NT2/D1 (cell line): ENCODE results near the gene DPYSL5.
A peak's percentile ranks its signal among the peaks of the same experiment; 100 is the strongest.

Source experiments
- DNase-seq: peaks from one replicate; pipeline ENCODE4 v3.0.0-alpha.2; 2011; ENCODE audit warnings: low read depth, low spot score
- H3K27me3 ChIP-seq: 2 replicates; pipeline ENCODE4 v1.6.0; 2011; ENCODE audit warnings: mild to moderate bottlenecking; ENCODE audit not compliant: insufficient read length, insufficient read depth
- H3K36me3 ChIP-seq: 2 replicates; pipeline ENCODE4 v1.6.1; 2011; ENCODE audit warnings: mild to moderate bottlenecking, low read length, mixed read lengths; ENCODE audit not compliant: insufficient read depth, insufficient read length
- H3K4me1 ChIP-seq: 2 replicates; pipeline ENCODE4 v1.5.1; 2011; ENCODE audit not compliant: insufficient read depth, insufficient read length
- H3K4me3 ChIP-seq: 2 replicates; pipeline ENCODE4 v1.5.1; 2011; ENCODE audit warnings: low read depth; ENCODE audit not compliant: insufficient read length
- H3K9ac ChIP-seq: 2 replicates; pipeline ENCODE4 v1.6.0; 2011; ENCODE audit warnings: low read depth; ENCODE audit not compliant: insufficient read length
- H3K9me3 ChIP-seq: 2 replicates; pipeline ENCODE4 v1.5.1; 2011; ENCODE audit warnings: mild to moderate bottlenecking, low read length; ENCODE audit not compliant: insufficient read depth
- SUZ12 ChIP-seq: IDR thresholded peaks from 2 replicates; pipeline ENCODE4 v1.6.1; 2011; ENCODE audit not compliant: insufficient read length, insufficient read depth; ENCODE audit errors: extremely low read depth
- YY1 ChIP-seq: IDR thresholded peaks from 2 replicates; pipeline ENCODE4 v1.6.1; 2011; ENCODE audit not compliant: insufficient read length, insufficient read depth
- ZNF274 ChIP-seq: IDR thresholded peaks from 2 replicates; pipeline ENCODE4 v1.6.1; 2011; ENCODE audit warnings: mild to moderate bottlenecking, low read depth, low read length

DPYSL5 gene, protein sequence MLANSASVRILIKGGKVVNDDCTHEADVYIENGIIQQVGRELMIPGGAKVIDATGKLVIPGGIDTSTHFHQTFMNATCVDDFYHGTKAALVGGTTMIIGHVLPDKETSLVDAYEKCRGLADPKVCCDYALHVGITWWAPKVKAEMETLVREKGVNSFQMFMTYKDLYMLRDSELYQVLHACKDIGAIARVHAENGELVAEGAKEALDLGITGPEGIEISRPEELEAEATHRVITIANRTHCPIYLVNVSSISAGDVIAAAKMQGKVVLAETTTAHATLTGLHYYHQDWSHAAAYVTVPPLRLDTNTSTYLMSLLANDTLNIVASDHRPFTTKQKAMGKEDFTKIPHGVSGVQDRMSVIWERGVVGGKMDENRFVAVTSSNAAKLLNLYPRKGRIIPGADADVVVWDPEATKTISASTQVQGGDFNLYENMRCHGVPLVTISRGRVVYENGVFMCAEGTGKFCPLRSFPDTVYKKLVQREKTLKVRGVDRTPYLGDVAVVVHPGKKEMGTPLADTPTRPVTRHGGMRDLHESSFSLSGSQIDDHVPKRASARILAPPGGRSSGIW

DNA sequence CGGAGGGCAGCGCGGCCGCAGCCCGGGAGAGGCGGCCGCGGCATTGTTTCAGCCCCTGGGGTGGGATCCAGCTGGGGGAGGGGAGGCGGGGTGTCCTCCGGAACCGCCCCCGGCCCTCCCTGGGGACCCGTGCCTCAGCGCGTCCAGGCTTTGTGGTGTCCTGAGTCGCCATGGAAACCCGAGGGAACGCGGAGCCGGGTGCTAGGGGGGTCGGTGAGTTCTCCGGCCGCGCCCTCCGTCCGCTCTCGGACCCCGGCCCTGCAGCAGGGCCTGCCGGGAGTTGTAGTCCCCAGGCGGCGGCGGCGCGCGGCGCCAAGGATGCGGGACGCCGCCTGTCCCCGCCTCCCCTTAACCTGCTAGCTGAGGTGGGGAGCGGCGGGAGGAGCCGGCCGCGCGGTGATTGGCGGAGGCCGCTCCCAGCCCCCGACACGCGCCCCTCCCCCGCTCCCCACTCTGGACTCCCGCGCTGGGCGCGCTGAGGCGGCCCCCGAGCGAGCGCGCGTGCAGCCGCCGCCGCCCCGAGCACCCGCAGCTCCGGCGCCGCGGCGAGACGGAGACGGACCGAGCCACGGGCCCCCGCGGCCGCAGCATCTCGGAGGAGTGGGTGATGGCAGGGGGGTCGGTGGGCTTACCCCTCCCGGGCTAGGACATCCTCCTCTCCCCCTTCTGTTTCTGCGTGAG, at the start of gene DPYSL5:
Gene DPYSL5, plus strand, starts transcription at position 478 of the 681 bp plus-strand sequence. CDS start 50,368 bp downstream, outside the sequence.
- peak; percentile 83 for DNase-seq
- Histone ChIP-seq H3K36me3 (no peaks in the 10 kb centered on the region), H3K27me3 (peaks cover 68% of the 10 kb centered on the region), H3K9ac (peak within 1 kb of the TSS; percentile 79), H3K9me3 (no peaks in the 10 kb centered on the region), H3K4me1 (peaks cover 3% of the 10 kb centered on the region), H3K4me3 (peak within 1 kb of the TSS; percentile 63)
- TF ChIP-seq ZNF274 (no peak), YY1 (no peak), SUZ12 (no peak)

DNA sequence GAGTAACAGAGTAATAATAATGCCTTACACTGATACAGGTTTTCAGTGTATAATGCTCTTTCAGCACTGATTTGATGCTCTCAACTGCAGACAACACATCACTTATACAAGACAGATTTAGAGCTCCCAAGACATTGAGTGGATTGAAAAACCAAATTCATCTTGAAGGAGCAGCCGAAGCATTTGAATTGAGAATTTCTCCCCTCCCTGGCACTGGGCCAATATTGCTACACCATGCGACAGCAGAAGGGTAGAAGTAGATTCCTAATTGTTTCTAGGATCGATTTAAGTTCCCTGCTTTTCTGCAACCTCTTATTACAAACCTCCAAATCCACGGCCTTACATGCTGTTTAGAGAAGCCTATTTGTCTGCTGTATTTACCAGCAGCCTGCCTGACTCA, 46.6 kb upstream of the DPYSL5 start:
- no peak for TF ChIP-seq ZNF274
- TF ChIP-seq SUZ12: no peak
- no peak for TF ChIP-seq YY1
- no peaks in the 10 kb centered on the region for H3K27me3 ChIP-seq
- no peaks in the 10 kb centered on the region for H3K4me1 ChIP-seq
- H3K9me3 ChIP-seq: no peaks in the 10 kb centered on the region
- no peak overlapping the region for H3K9ac ChIP-seq
- H3K4me3 ChIP-seq: no peak overlapping the region
- DNase-seq: no peak
- peaks cover 17% of the 10 kb centered on the region for H3K36me3 ChIP-seq

DNA sequence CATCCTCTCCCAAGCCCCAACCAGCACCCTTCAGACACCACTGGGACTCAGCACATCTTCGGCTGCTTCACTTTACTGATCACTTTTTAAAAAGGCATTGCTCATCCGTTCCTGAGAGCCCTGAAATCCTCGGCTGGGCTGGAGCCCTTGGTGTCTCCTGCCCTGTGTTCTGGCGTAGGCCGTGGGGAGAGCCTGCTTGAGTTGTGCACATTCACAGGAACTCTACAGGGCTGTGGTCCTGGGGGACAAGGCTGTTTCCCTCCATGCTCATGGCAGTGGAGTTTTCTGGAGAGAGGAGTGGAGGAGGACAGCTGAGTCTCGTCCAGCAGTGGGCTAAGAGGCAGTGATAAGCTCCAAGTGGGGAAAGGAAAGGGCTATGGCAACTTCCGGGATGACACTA, 46.1 kb upstream of the DPYSL5 start:
- TF ChIP-seq SUZ12 (no peak), YY1 (no peak), ZNF274 (no peak)
- Histone ChIP-seq H3K4me1 (no peaks in the 10 kb centered on the region), H3K9me3 (no peaks in the 10 kb centered on the region), H3K4me3 (no peak overlapping the region), H3K36me3 (peaks cover 13% of the 10 kb centered on the region), H3K27me3 (no peaks in the 10 kb centered on the region), H3K9ac (no peak overlapping the region)
- DNase-seq: no peak

DNA sequence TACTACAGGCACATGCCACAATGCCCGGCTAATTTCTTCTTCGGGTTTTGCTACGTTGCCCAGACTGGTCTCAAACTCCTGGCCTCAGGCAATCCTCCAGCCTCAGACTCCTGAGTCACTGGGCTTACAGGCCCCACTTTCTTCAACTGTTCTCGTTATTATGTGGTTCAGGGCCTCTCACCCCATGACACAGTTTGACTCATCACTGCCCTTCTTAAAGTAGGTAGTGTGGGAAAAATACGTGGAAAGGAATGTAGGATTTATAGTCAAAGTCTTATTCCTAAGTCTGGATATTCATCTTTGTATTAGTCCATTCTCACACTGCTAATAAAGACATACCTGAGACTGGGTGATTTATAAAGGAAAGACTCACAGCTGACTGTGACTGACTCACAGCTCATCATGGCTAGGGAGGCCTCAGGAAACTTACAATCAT, 42.7 kb upstream of the DPYSL5 start:
- Histone ChIP-seq H3K36me3 (no peaks in the 10 kb centered on the region), H3K9me3 (no peaks in the 10 kb centered on the region), H3K27me3 (no peaks in the 10 kb centered on the region), H3K4me3 (no peak overlapping the region), H3K9ac (no peak overlapping the region), H3K4me1 (no peaks in the 10 kb centered on the region)
- TF ChIP-seq SUZ12 (no peak), ZNF274 (no peak)
- no peak for DNase-seq

DNA sequence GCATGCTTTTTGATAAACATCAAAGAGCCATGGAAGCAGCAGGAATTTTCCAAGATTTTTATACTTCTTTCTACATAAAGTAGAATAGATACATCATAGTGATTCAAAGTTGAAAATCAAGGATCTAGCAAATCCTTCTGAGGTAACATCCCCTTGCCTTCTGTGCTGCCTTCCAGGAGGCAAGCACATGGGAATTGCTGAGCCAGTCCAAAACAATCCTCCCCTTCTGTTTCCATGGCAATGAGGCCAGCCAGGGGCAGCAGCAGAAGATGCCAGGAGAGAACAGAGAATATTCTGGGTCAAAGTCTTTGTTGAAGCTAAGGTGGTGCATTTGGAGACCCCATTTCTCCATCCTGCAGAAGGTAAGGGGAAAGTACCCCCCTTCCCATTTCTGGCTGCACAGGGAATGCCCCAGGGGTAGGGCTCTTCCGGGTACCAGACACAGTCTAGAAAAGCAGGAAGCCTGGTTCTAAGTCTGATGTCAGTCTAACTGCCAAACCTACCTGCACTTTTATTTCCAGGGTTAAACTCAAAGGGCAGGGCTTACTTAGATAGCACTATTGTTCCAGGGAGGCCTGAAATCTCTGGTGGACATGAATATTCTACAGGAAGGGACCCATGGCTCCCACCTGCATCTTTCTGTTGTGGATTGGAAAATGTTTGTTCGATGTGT, 40.0 kb upstream of the DPYSL5 start:
- Histone ChIP-seq H3K36me3 (no peaks in the 10 kb centered on the region), H3K9ac (no peak overlapping the region), H3K27me3 (no peaks in the 10 kb centered on the region), H3K9me3 (no peaks in the 10 kb centered on the region), H3K4me3 (no peak overlapping the region), H3K4me1 (no peaks in the 10 kb centered on the region)
- no peak for DNase-seq
- TF ChIP-seq ZNF274: no peak
- no peak for TF ChIP-seq SUZ12
- no peak for TF ChIP-seq YY1

DNA sequence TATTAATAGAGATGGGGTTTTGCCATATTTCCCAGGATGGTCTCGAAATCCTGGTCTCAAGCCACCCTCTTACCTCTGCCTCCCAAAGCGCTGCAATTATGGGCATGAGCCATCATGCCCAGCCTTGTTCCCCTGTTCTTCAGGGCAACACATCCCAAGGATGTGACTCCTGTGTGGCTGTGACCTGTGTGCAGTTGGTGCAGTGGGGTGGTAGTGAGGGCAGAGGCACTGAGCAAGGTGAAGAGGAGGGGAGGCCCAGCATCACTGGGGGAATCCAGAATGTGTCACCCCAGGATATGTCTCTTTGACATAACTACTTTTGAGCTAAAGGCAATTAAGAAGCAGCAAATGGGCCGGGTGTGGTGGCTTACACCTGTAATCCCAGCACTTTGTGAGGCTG, 38.7 kb upstream of the DPYSL5 start:
- Histone ChIP-seq H3K9me3 (no peaks in the 10 kb centered on the region), H3K4me3 (no peak overlapping the region), H3K9ac (no peak overlapping the region), H3K27me3 (no peaks in the 10 kb centered on the region), H3K4me1 (no peaks in the 10 kb centered on the region), H3K36me3 (no peaks in the 10 kb centered on the region)
- no peak for DNase-seq
- no peak for TF ChIP-seq ZNF274
- TF ChIP-seq SUZ12: no peak
- no peak for TF ChIP-seq YY1
